ENCODE results near the gene ARHGEF19. TPM values are rescaled to one million over a fixed set of nuclear protein-coding genes. Genes with fewer than 3 reads are reported as not detected.

The ARHGEF19 gene
- total RNA-seq, 1 donor from 2014 or later = 19.4 TPM

GRCh38 chr1:16152481-16153087 is 59.9 kb downstream of the ARHGEF19 start:
- H3K4me3 ChIP-seq = peak overlapping the region; percentile 61 to 74
- intact Hi-C loops (cut with DNase I) = no loop called here

DNA sequence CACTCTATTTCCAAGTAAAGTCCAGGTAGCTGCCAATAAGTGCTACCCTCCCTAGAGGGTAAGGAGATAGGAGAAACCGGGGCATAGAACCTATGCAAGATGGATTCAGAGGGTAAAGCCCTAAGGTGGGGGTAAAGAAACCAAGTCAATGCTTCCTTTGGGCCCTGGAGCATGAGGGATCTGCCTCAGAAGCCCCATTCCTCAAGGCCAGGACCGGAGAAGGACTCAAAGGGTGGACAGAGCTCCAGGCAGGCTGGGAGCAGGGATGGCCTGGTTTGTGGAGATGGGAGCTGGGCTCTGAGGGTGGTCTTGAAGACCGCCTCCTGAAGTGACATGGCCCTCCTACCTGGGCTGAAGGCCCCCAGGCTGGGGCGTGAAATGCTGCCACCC is 60.5 kb downstream of the ARHGEF19 start:
- intact Hi-C loops (cut with DNase I) = no loop called here
- TF ChIP-seq POLR2AphosphoS5 (IDR thresholded peaks at IDR 0.05; ENCODE audit: insufficient read depth in 1 of 2, low read depth in 1 of 2) (no peak), CTCF (IDR thresholded peaks at IDR 0.05) (no peak), POLR2A (IDR thresholded peaks at IDR 0.05) (no peak)
- peaks cover 66% of the 10 kb centered on the region for H3K4me1 ChIP-seq

More at GRCh38 chr1:16152481-16153087, 59.9 kb downstream of the ARHGEF19 start:
- TF ChIP-seq POLR2AphosphoS5 (IDR thresholded peaks at IDR 0.05; ENCODE audit: insufficient read depth in 1 of 2, low read depth in 1 of 2) (no peak), CTCF (IDR thresholded peaks at IDR 0.05) (no peak)
- peaks cover 66% of the 10 kb centered on the region for H3K4me1 ChIP-seq
- H3K36me3 ChIP-seq = peaks cover 0 to 11% of the 10 kb centered on the region in 2 donors
- H3K9me3 ChIP-seq = no peaks in the 10 kb centered on the region
- peak overlapping the region; percentile 93 for H3K27ac ChIP-seq
- DNase-seq (ENCODE audit: extremely low spot score in 2 of 2) = no peak
- no peaks in the 10 kb centered on the region for H3K27me3 ChIP-seq

DNA sequence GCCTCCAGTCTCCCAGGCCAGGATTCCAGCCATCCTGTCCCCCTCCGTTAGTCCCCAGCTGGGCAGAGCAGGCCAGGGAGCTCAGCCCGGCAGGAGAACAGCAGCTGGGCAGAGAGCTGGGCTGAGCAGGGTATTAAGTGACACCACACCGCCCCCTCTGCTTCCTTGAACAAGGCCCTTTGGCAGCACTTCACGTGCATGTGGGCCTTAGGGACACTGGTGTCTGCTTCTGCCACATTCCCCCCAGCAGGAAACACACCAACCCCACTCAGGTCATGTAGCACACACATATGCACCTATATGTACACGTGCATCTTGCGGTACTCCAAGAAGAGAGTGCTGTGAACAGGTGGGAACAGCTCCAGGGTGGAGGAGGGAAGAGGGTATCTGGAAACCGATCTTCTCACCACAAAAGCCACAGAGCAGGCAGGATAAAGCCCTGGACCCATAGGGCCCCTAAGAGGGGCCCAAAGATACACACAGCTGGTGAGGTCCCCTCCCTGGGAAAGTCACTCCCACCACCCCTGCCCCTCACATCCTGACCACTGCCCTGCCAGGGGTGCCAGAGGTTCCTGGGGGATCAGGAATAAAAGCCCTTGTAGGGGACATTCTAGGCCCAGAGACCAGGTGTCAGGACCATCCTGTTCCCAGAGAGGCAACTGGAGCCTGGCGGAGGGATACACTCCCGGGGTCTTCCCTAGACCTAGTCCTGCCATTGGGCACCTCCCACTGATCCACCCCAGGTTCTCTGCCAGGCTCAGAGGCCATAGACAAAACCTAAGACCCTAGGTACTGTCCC is 61.1 kb downstream of the ARHGEF19 start:
- DNase-seq (ENCODE audit: extremely low spot score in 2 of 2) = no peak

More for the DNA sequence above, 60.5 kb downstream of the ARHGEF19 start:
- Histone ChIP-seq H3K27ac (peak overlapping the region; percentile 93), H3K27me3 (no peaks in the 10 kb centered on the region), H3K36me3 (peaks cover 0 to 12% of the 10 kb centered on the region in 2 donors), H3K4me3 (peak overlapping the region; percentile 61 to 74), H3K9me3 (no peaks in the 10 kb centered on the region)
- no peak for DNase-seq (ENCODE audit: extremely low spot score in 2 of 2)

DNA sequence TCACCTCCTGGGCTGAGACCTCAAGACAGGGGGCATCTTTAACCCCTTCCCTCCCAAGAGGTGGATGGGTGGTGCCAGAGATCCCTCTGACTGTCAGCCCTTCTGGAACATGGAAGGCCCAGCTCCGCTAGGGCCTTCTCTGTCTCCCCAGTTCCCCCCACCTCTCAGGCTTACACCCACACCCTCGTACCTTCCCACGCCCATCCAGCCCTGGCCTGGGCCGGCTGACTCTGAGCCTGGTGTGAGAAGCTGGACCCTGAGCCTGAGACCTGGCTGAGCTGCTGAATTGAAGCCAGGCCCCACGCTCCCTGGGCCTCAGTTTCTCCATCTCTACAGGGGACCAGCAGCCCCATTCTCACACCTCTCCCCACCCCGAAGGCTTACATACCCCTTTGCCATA is 61.9 kb downstream of the ARHGEF19 start:
- peaks cover 0 to 12% of the 10 kb centered on the region in 2 donors for H3K36me3 ChIP-seq
- no peak for DNase-seq (ENCODE audit: extremely low spot score in 2 of 2)
- H3K4me1 ChIP-seq = peaks cover 66% of the 10 kb centered on the region
- peak overlapping the region in 1 of 2 donors; percentile 74 for H3K4me3 ChIP-seq
- H3K27ac ChIP-seq = peak overlapping the region; percentile 93
- intact Hi-C loops (cut with DNase I) = no loop called here
- H3K9me3 ChIP-seq = no peaks in the 10 kb centered on the region
- TF ChIP-seq CTCF (IDR thresholded peaks at IDR 0.05) (no peak), POLR2AphosphoS5 (IDR thresholded peaks at IDR 0.05; ENCODE audit: insufficient read depth in 1 of 2, low read depth in 1 of 2) (no peak), POLR2A (IDR thresholded peaks at IDR 0.05) (no peak)
- no peaks in the 10 kb centered on the region for H3K27me3 ChIP-seq

More for the DNA sequence above, 61.1 kb downstream of the ARHGEF19 start:
- H3K9me3 ChIP-seq = no peaks in the 10 kb centered on the region
- H3K4me1 ChIP-seq = peaks cover 66% of the 10 kb centered on the region
- intact Hi-C loops (cut with DNase I) = no loop called here
- H3K27ac ChIP-seq = peak overlapping the region; percentile 93
- peak overlapping the region; percentile 15 to 74 for H3K4me3 ChIP-seq
- H3K27me3 ChIP-seq = no peaks in the 10 kb centered on the region
- no peak for TF ChIP-seq POLR2AphosphoS5 (IDR thresholded peaks at IDR 0.05; ENCODE audit: insufficient read depth in 1 of 2, low read depth in 1 of 2)
- no peak for TF ChIP-seq POLR2A (IDR thresholded peaks at IDR 0.05)
- no peak for TF ChIP-seq CTCF (IDR thresholded peaks at IDR 0.05)
- H3K36me3 ChIP-seq = peaks cover 0 to 12% of the 10 kb centered on the region in 2 donors

All from vagina (tissue), 2 donors.